Fibroblast of the aortic adventitia (primary cell): ENCODE measurements around the gene SESTD1. TPM values are rescaled to one million over a fixed set of nuclear protein-coding genes. Genes with fewer than 3 reads are reported as not detected.

Source experiments
- DNase-seq: peaks from one replicate; pipeline ENCODE4 v3.0.0-alpha.2; 2010; ENCODE audit warnings: low read depth
- H3K4me3 ChIP-seq: 2 replicates; pipeline ENCODE4 v1.5.1; 2011; ENCODE audit warnings: low read depth, mild to moderate bottlenecking, control low read depth, low read length, moderate library complexity
- total RNA-seq: library from RNA; depleted of rRNA; stranded (reverse); fragments of >200 nt; gene quantifications from 2 replicates; pipeline ENCODE4 v1.2.3, GENCODE V29; 2012; ENCODE audit warnings: low replicate concordance
- TF ChIP-seq, protein P1 (sequence below): IDR thresholded peaks from 2 replicates; pipeline ENCODE4 v1.5.1; 2011; ENCODE audit warnings: mild to moderate bottlenecking, low read length, control low read depth, inconsistent platforms; ENCODE audit not compliant: insufficient read depth

SESTD1 gene
- total RNA-seq, 1 donor = 62.3 TPM

DNA sequence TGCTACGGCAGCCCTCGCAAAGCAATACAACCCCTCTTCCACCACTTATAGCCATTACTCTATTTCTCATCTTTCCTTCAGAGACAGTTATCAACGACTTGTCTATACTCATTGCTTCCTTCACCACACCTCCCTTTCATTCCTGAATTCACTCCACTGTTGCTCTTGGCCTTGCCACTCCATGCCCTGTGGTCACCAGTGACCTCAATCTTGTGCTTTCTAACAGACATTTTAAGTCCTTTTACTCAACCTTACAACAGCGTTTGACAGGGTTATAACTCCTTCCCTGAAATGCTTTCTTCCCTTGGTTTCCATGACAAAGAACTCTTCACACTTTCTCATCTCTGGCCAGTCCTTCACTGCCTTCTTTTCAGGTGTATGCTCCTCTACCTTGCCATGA lies 124.1 kb downstream of the SESTD1 start:
- TF ChIP-seq, protein P1, sequence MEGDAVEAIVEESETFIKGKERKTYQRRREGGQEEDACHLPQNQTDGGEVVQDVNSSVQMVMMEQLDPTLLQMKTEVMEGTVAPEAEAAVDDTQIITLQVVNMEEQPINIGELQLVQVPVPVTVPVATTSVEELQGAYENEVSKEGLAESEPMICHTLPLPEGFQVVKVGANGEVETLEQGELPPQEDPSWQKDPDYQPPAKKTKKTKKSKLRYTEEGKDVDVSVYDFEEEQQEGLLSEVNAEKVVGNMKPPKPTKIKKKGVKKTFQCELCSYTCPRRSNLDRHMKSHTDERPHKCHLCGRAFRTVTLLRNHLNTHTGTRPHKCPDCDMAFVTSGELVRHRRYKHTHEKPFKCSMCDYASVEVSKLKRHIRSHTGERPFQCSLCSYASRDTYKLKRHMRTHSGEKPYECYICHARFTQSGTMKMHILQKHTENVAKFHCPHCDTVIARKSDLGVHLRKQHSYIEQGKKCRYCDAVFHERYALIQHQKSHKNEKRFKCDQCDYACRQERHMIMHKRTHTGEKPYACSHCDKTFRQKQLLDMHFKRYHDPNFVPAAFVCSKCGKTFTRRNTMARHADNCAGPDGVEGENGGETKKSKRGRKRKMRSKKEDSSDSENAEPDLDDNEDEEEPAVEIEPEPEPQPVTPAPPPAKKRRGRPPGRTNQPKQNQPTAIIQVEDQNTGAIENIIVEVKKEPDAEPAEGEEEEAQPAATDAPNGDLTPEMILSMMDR = no peak
- no peak for DNase-seq
- H3K4me3 ChIP-seq = no peak overlapping the region

DNA sequence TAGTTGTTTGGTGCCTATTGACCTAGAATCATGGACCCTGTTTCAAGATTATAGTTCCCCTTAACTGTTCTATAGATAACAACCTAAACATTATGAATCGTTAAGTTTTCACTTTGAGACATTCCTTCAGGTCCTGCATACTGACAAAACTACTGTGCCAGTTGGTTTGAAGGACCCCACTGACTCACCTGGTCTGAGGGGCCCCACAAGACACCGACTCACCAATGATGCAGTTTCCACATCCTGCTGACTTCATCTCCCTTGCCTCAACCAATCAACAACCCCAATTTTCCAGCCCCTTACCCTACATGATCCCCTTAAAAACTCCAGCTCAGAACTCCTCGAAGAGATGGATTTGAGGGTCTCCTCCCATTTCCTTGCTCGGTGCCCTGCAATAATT lies 125.1 kb downstream of the SESTD1 start:
- DNase-seq = no peak
- H3K4me3 ChIP-seq = no peak overlapping the region
- TF ChIP-seq, protein P1 = no peak

DNA sequence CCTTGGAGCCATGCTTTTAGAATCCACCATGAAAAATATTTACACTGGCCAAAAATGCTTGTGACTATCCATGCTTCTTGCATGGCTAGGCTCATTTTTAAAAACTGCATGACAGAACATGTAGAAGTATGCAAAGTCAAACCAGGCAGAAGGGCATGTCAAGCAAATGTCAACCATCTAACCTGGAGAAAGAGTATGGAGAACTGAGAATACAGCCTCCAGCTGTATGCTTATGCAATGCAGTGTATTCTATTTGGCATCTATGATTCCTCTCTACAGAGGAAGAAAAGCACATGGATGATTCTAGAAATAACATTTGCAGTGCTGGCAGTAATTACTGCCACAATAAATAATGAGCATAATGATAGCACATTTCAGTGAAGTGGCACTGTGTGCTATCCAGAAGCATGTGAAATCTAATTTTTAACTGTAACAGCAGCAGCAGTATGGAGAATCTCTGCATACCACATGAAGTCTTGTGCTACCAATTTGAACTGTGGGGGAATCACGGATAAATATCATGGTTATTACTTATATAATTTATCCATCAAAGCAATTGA lies 127.4 kb downstream of the SESTD1 start:
- no peak overlapping the region for H3K4me3 ChIP-seq
- no peak for DNase-seq
- TF ChIP-seq, protein P1 = no peak

DNA sequence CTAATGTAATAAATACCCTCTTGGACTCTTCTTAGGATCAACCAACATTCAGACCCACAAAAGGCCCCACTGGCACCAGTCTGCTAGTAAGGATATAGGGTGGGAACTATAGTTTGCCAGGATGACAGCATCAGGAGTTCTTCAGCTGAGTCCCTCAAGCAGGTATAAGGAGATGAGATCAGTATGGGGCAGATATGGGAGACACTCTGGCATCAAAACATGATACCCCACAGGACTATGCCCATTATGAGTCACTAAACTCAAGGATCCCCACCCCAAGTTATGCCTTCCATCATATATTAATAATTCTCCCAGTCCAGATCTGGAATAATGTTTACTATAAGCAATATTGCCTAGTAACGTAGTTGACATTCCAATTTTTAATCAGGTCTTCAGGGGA lies 131.6 kb downstream of the SESTD1 start:
- TF ChIP-seq, protein P1 = no peak
- H3K4me3 ChIP-seq = no peak overlapping the region
- DNase-seq = no peak

DNA sequence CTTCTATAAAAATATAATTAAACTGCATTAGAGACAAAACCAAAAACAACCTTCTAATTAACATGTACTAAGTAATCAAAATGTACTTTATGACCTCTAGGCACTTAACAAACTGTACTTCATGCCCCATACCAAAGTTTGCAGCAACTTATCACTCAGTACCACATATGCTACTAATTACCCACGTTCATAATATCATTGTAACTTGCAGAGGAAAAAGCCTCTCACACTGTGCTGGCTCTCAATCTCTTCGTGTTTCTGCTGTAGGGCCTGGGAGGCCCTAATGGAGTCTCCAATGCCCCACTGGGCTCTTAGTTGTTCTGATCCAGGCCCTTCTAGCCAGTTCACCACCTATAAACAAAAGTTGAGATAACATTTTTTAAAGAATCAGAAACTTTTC lies 132.6 kb downstream of the SESTD1 start:
- no peak for DNase-seq
- H3K4me3 ChIP-seq = no peak overlapping the region
- TF ChIP-seq, protein P1 = no peak

DNA sequence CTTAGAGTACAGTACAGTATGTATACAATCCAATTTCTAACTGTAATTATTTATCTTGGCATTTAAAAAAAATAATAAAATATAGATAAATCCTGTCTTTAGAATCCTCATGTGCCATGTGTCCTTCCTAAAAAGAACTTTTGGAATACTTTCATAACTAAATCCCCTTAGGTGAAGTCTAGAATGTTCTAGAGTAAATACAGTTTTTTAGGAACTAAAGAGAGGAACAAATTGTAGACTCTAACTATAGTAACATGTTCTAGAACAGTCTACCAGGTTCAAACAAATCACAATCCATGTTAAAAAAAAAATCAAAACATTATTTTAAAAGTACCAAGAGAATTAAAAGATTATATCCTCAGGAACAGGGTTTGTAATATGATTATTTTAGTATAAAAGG lies 134.1 kb downstream of the SESTD1 start:
- TF ChIP-seq, protein P1 = no peak
- DNase-seq = no peak
- no peak overlapping the region for H3K4me3 ChIP-seq
